Lung (tissue), 12 donors: ENCODE data around the gene BCAP31. TPM values are rescaled to one million over a fixed set of nuclear protein-coding genes. Genes with fewer than 3 reads are reported as not detected.
"Not testable (repeated sequence)": the region's sequence is repeated elsewhere in the genome, so short reads cannot be mapped to it uniquely, and the experiment has no call there.

Source experiments
- ATAC-seq: fragments of 200-7000 bp; cut with Tn5 transposase; one replicate; pipeline ENCODE4 v1.9.1; 2020; ENCODE audit warnings: moderate number of reproducible peaks; ENCODE audit not compliant: insufficient read depth, low FRiP score
- DNase-seq, 3 donors: peaks; one replicate each; pipeline ENCODE4 v3.0.0-alpha.2; 2013 to 2017
- H3K27ac ChIP-seq, 2 donors: one replicate each; pipeline ENCODE4 v1.5.1; 2013; ENCODE audit warnings: mild to moderate bottlenecking in 2 of 2, moderate library complexity in 2 of 2, control low read depth in 1 of 2, inconsistent platforms in 1 of 2, low read depth in 1 of 2, low read length in 1 of 2
- H3K27me3 ChIP-seq, 3 donors: one replicate each; pipeline ENCODE4 v1.5.1; 2013; ENCODE audit warnings: low read length in 2 of 3; ENCODE audit not compliant: control insufficient read depth in 3 of 3, insufficient read depth in 3 of 3
- H3K36me3 ChIP-seq, 4 donors: one replicate each; pipeline ENCODE4 v1.5.1; 2013; ENCODE audit warnings: low read length in 4 of 4, mild to moderate bottlenecking in 1 of 4, moderate library complexity in 1 of 4; ENCODE audit not compliant: control insufficient read depth in 4 of 4, insufficient read depth in 4 of 4
- H3K4me1 ChIP-seq, 5 donors: one replicate each; pipeline ENCODE4 v1.5.1; 2013; ENCODE audit warnings: low read length in 5 of 5, mild to moderate bottlenecking in 2 of 5, moderate library complexity in 1 of 5; ENCODE audit not compliant: control insufficient read depth in 5 of 5, insufficient read depth in 5 of 5
- H3K4me3 ChIP-seq: one replicate; pipeline ENCODE4 v1.5.1; 2013; ENCODE audit warnings: mild to moderate bottlenecking, control low read depth, moderate library complexity
- H3K9ac ChIP-seq, 2 donors: one replicate each; pipeline ENCODE4 v1.5.1; 2013; ENCODE audit warnings: low read length in 2 of 2, control low read depth in 1 of 2; ENCODE audit not compliant: insufficient read depth in 1 of 2
- H3K9me3 ChIP-seq, 4 donors: one replicate each; pipeline ENCODE4 v1.5.1; 2013; ENCODE audit warnings: low read length in 3 of 4, mild to moderate bottlenecking in 1 of 4, moderate library complexity in 1 of 4; ENCODE audit not compliant: control insufficient read depth in 4 of 4, insufficient read depth in 3 of 4
- WGBS, 2 donors: extraction: QIAGEN DNeasy Blood & Tissue Kit; methylation state at CpG; one replicate each; pipeline ENCODE4 v1.1.7; 2013; 5-methylcytosine and 5-hydroxymethylcytosine counted together
- polyA plus RNA-seq, 2 donors: library from polyadenylated mRNA; stranded (reverse); fragments of 200-250 nt; gene quantifications; one replicate each; pipeline ENCODE4 v1.2.1, GENCODE V29; 2013
- total RNA-seq, 2 donors: library from RNA; depleted of rRNA in 1 of 2; stranded (reverse); fragments of >200 nt in 1 of 2; gene quantifications; one replicate each; pipeline ENCODE4 v1.2.1, GENCODE V29; 2014 to 2021
- TF ChIP-seq, protein P1 (sequence below): IDR thresholded peaks from 2 replicates; pipeline ENCODE4 v1.5.1; 2012; ENCODE audit warnings: mild to moderate bottlenecking; ENCODE audit errors: control extremely low read depth, extremely low read depth
- donor health status: control.
- donor health status: control.
- donor health status: Bipolar disorder and iron deficiency.
- donor health status: healthy.
- donor health status: DM: yes; HTN: yes; CAD: no.

Gene BCAP31
- total and polyA plus RNA-seq, 4 donors, result 76.8 to 283 (median 206) TPM

GRCh38 chrX:153701706-153702105, 22.5 kb downstream of the BCAP31 start:
- TF ChIP-seq, protein P1, sequence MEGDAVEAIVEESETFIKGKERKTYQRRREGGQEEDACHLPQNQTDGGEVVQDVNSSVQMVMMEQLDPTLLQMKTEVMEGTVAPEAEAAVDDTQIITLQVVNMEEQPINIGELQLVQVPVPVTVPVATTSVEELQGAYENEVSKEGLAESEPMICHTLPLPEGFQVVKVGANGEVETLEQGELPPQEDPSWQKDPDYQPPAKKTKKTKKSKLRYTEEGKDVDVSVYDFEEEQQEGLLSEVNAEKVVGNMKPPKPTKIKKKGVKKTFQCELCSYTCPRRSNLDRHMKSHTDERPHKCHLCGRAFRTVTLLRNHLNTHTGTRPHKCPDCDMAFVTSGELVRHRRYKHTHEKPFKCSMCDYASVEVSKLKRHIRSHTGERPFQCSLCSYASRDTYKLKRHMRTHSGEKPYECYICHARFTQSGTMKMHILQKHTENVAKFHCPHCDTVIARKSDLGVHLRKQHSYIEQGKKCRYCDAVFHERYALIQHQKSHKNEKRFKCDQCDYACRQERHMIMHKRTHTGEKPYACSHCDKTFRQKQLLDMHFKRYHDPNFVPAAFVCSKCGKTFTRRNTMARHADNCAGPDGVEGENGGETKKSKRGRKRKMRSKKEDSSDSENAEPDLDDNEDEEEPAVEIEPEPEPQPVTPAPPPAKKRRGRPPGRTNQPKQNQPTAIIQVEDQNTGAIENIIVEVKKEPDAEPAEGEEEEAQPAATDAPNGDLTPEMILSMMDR, result no peak
- peaks cover 0 to 24% (median 2%) of the 10 kb centered on the region in 4 donors for H3K36me3 ChIP-seq

GRCh38 chrX:153700967-153701366, 23.2 kb downstream of the BCAP31 start:
- no peaks in the 10 kb centered on the region for H3K4me1 ChIP-seq
- DNase-seq (no peak), ATAC-seq (no peak)
- no peak overlapping the region for H3K9ac ChIP-seq
- peak overlapping the region in 1 of 2 donors; percentile 68 for H3K27ac ChIP-seq
- H3K9me3 ChIP-seq, result no peaks in the 10 kb centered on the region
- TF ChIP-seq, protein P1, result no peak
- H3K27me3 ChIP-seq, result no peaks in the 10 kb centered on the region
- 77 to 100% methylated on average over 3 to 6 of the region's 6 CpGs for WGBS, 2 donors
- H3K36me3 ChIP-seq, result peaks cover 0 to 24% (median 2%) of the 10 kb centered on the region in 4 donors
- no peak overlapping the region for H3K4me3 ChIP-seq

More at GRCh38 chrX:153701706-153702105, 22.5 kb downstream of the BCAP31 start:
- no peaks in the 10 kb centered on the region for H3K9me3 ChIP-seq
- no peak overlapping the region for H3K27ac ChIP-seq
- no peak overlapping the region for H3K9ac ChIP-seq
- 94 to 99% methylated on average over 8 to 12 of the region's 12 CpGs for WGBS, 2 donors
- no peak overlapping the region for H3K4me3 ChIP-seq
- no peaks in the 10 kb centered on the region for H3K27me3 ChIP-seq
- DNase-seq (no peak), ATAC-seq (no peak)
- no peaks in the 10 kb centered on the region for H3K4me1 ChIP-seq

- DNase-seq (no peak), ATAC-seq (no peak)
- TF ChIP-seq, protein P1, result no peak
- Histone ChIP-seq H3K27ac (peak overlapping the region in 1 of 2 donors; percentile 68), H3K9ac (no peak overlapping the region), H3K4me3 (no peak overlapping the region), H3K9me3 (no peaks in the 10 kb centered on the region), H3K4me1 (no peaks in the 10 kb centered on the region), H3K27me3 (no peaks in the 10 kb centered on the region), H3K36me3 (peaks cover 0 to 26% (median 2%) of the 10 kb centered on the region in 4 donors)
- 80 to 81% methylated on average over 10 to 15 of the region's 15 CpGs for WGBS, 2 donors
Observed at GRCh38 chrX:153700376-153700945, 23.7 kb downstream of the BCAP31 start.

DNA sequence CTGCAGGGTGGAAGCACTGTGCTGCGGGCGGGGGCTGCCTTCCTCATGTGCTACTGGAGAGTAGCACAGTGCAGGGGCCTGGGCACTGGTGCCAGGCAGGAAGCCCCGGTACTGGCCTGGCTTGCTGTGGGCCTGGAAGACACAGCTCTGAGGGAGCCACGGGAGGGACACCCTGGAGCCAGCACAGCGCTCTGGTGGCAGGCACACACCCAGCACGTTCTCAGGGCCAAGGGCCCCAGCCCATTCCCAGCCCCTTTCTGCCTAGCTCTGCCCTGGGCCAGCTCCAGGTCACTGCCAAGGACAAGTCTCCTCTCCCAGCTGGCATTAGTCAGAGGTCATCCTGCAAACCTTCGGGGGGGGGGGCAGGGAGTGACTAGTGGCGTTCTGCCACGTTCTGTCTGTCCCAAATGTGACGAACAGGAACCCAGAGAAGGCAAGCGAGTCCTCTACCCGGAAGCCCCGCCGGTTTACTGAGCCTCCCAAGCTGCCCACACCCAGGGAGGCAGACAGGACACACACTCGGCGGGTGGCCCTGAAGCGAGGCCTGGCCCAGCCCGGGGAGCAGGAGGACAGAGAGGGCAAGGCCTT, 24.3 kb downstream of the BCAP31 start:
- H3K4me3 ChIP-seq, H3K9me3 ChIP-seq, DNase-seq, ATAC-seq, H3K9ac ChIP-seq, H3K27me3 ChIP-seq, H3K4me1 ChIP-seq: not testable (repeated sequence)
- H3K36me3 ChIP-seq, result peaks cover 0 to 26% (median 2%) of the 10 kb centered on the region in 4 donors
- 82 to 90% methylated on average over 10 to 18 of the region's 18 CpGs for WGBS, 2 donors
- peak overlapping the region in 1 of 2 donors; percentile 84 for H3K27ac ChIP-seq

GRCh38 chrX:153699210-153699783, 24.9 kb downstream of the BCAP31 start:
- peak overlapping the region in 1 of 2 donors; percentile 84 for H3K27ac ChIP-seq
- 85 to 90% methylated on average over 11 to 16 of the region's 16 CpGs for WGBS, 2 donors
- H3K36me3 ChIP-seq, result peaks cover 0 to 24% (median 2%) of the 10 kb centered on the region in 4 donors
- ATAC-seq, DNase-seq, H3K9me3 ChIP-seq, H3K27me3 ChIP-seq, H3K4me3 ChIP-seq, H3K9ac ChIP-seq, H3K4me1 ChIP-seq: not testable (repeated sequence)
